HepG2 (cell line): ENCODE data around the gene VPS25. TPM values are rescaled to one million over a fixed set of nuclear protein-coding genes. Genes with fewer than 3 reads are reported as not detected.

Experiments
- CREM ChIP-seq, 2 experiments: sonication (generic) in 1 of 2; formaldehyde crosslinking in 1 of 2; IDR thresholded peaks; 2 replicates each; pipeline versions ENCODE4 v1.4.0 to v1.6.1; 2016 to 2020; ENCODE audit warnings: antibody characterized with exemption in 1 of 2, mild to moderate bottlenecking in 1 of 2, missing genetic modification reagents in 1 of 2
- EP300 ChIP-seq, 3 experiments: sonication (generic) in 1 of 3; formaldehyde crosslinking in 1 of 3; IDR thresholded peaks; 2 replicates each; pipeline versions ENCODE4 v1.5.1 to v1.6.1; 2011 to 2020; ENCODE audit warnings: low read depth in 2 of 3, low read length in 2 of 3, borderline replicate concordance in 1 of 3, improper control_type of control experiment in 1 of 3, mild to moderate bottlenecking in 1 of 3, missing genetic modification reagents in 1 of 3, moderate library complexity in 1 of 3
- HDAC6 ChIP-seq: fragments of 200-600 bp; sonication (generic); IDR thresholded peaks from 2 replicates; pipeline ENCODE4 v1.7.0; 2017; ENCODE audit warnings: mild to moderate bottlenecking, antibody characterized with exemption, low read length, low read depth
- IKZF1 ChIP-seq: fragments of 450-650 bp; IDR thresholded peaks from 2 replicates; pipeline ENCODE4 v1.7.1; 2016
- RFX1 ChIP-seq: fragments of 450-650 bp; IDR thresholded peaks from 2 replicates; pipeline ENCODE4 v1.6.1; 2017
- ZNF263 ChIP-seq: sonication (generic); formaldehyde crosslinking; IDR thresholded peaks from 2 replicates; pipeline ENCODE4 v1.4.0; 2020; ENCODE audit warnings: missing genetic modification reagents
- ZNF557 ChIP-seq: sonication (generic); formaldehyde crosslinking; IDR thresholded peaks from 2 replicates; pipeline ENCODE4 v1.4.0; 2020; ENCODE audit warnings: missing genetic modification reagents
- ZNF850 ChIP-seq: sonication (generic); formaldehyde crosslinking; conservative IDR thresholded peaks from 2 replicates; pipeline ENCODE4 v1.9.0; 2021; ENCODE audit warnings: mild to moderate bottlenecking, missing genetic modification reagents
- polyA plus RNA-seq, 8 experiments: library from polyadenylated mRNA; depleted of rRNA in 3 of 8; stranded (reverse) in 7 of 8; unstranded in 1 of 8; fragments of >200 nt; fragmentation: Illumina TruSeq in 4 of 8; extraction: Trizol in 4 of 8; gene quantifications; 2 replicates each; pipeline versions ENCODE4 v1.2.1 to v1.2.3, GENCODE V29; 2011 to 2016; ENCODE audit warnings: low read depth in 4 of 8, missing spikeins in 1 of 8, mixed read lengths in 1 of 8; ENCODE audit not compliant: insufficient read depth in 1 of 8
- total RNA-seq, 5 experiments: library from RNA; depleted of rRNA; stranded (reverse); fragments of >200 nt; fragmentation: Illumina TruSeq; extraction: Trizol; gene quantifications; 2 replicates each; pipeline ENCODE4 v1.2.3, GENCODE V29; 2016; ENCODE audit warnings: low read depth in 1 of 5
- TF ChIP-seq, protein P1 (sequence below): sonication (generic); formaldehyde crosslinking; IDR thresholded peaks from 2 replicates; pipeline ENCODE4 v1.9.0; 2022; ENCODE audit warnings: low read depth, missing genetic modification reagents
- TF ChIP-seq, protein P2 (sequence below): IDR thresholded peaks from 2 replicates; pipeline ENCODE4 v1.6.1; 2018; ENCODE audit warnings: missing genetic modification reagents
- TF ChIP-seq, protein P3 (sequence below): sonication (generic); formaldehyde crosslinking; IDR thresholded peaks from 2 replicates; pipeline ENCODE4 v1.4.0; 2020; ENCODE audit warnings: missing genetic modification reagents
- TF ChIP-seq, protein P4 (sequence below): IDR thresholded peaks from 2 replicates; pipeline ENCODE4 v1.6.1; 2012; ENCODE audit warnings: low read length, improper control_type of control experiment
- TF ChIP-seq, protein P5 (sequence below): sonication (generic); formaldehyde crosslinking; IDR thresholded peaks from 2 replicates; pipeline ENCODE4 v1.4.0; 2020; ENCODE audit warnings: missing genetic modification reagents
- TF ChIP-seq, protein P6 (sequence below): sonication (generic); formaldehyde crosslinking; IDR thresholded peaks from 2 replicates; pipeline ENCODE4 v1.8.1; 2023; ENCODE audit warnings: missing genetic modification reagents, inconsistent platforms, borderline replicate concordance

VPS25 gene
- total and polyA plus RNA-seq, 2 of the 13 experiments (the other 11 are each of a cell fraction or from before 2014, with no cell fraction given) = 161 to 249 TPM

DNA sequence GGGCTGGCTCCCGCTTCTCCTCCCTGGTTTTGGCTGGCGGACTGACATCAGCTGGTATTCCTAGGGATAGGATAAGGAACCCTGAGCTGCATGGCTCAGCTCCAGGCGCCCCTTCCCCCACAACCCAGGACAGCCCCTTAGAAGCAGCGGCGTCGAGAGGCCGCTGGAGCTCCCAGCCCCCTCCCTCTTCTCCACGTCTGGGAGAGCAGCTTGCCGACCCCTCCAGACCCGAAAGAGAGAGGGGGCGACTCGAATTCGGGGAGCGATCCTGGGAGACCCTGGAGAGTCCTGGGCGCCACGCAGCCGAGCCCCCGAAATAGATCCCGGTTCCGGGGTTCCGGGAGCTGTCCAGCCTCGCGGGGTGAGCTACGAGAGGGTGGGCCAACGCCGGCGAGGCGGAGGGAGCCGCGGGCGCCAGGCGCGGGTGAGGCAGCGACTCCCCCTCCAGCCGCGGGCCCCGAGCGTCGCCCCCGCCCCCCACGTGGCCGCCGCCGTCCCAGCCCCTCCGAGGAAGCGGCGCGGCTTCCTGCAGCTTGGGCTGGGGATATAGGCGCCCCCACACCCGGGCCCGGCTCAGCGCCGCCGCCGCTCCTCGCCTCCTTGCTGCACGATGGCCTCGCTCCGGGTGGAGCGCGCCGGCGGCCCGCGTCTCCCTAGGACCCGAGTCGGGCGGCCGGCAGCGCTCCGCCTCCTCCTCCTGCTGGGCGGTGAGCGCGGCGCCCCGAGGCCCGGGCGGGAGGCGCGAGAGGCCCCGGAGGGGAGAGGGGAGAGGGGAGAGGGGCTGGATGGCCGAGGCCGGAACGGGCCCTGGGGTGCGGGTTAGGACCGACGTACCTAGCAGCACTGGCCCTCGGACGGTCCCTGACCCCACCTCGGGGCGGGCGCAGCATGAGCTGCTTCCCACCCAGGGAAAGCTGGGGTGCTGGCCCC, 12.3 kb upstream of the VPS25 start, which contains the start of gene RAMP2 (continued):
- TF ChIP-seq, protein P1, sequence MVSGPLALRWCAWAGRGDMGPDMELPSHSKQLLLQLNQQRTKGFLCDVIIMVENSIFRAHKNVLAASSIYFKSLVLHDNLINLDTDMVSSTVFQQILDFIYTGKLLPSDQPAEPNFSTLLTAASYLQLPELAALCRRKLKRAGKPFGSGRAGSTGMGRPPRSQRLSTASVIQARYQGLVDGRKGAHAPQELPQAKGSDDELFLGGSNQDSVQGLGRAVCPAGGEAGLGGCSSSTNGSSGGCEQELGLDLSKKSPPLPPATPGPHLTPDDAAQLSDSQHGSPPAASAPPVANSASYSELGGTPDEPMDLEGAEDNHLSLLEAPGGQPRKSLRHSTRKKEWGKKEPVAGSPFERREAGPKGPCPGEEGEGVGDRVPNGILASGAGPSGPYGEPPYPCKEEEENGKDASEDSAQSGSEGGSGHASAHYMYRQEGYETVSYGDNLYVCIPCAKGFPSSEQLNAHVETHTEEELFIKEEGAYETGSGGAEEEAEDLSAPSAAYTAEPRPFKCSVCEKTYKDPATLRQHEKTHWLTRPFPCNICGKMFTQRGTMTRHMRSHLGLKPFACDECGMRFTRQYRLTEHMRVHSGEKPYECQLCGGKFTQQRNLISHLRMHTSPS (CRISPR knock-in tag) = peak; percentile 49; the same call in 1 of the 2 replicates
- TF ChIP-seq, protein P2, sequence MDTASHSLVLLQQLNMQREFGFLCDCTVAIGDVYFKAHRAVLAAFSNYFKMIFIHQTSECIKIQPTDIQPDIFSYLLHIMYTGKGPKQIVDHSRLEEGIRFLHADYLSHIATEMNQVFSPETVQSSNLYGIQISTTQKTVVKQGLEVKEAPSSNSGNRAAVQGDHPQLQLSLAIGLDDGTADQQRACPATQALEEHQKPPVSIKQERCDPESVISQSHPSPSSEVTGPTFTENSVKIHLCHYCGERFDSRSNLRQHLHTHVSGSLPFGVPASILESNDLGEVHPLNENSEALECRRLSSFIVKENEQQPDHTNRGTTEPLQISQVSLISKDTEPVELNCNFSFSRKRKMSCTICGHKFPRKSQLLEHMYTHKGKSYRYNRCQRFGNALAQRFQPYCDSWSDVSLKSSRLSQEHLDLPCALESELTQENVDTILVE (CRISPR knock-in tag) = no peak
- TF ChIP-seq IKZF1 (no peak), EP300 (IDR thresholded peaks at IDR 0.05; ENCODE audit: low read depth in 2 of 2, low read length in 2 of 2) (no peak), EP300 (CRISPR knock-in tag; IDR thresholded peaks at IDR 0.05; ENCODE audit: borderline replicate concordance) (no peak), CREM (IDR thresholded peaks at IDR 0.05) (no peak), CREM (CRISPR knock-in tag; IDR thresholded peaks at IDR 0.05) (no peak), ZNF850 (CRISPR knock-in tag) (no peak), ZNF557 (CRISPR knock-in tag) (no peak), RFX1 (no peak), ZNF263 (no peak), HDAC6 (no peak)
- TF ChIP-seq, protein P3, sequence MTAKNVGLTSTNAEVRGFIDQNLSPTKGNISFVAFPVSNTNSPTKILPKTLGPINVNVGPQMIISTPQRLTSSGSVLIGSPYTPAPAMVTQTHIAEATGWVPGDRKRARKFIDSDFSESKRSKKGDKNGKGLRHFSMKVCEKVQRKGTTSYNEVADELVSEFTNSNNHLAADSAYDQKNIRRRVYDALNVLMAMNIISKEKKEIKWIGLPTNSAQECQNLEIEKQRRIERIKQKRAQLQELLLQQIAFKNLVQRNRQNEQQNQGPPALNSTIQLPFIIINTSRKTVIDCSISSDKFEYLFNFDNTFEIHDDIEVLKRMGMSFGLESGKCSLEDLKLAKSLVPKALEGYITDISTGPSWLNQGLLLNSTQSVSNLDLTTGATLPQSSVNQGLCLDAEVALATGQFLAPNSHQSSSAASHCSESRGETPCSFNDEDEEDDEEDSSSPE (CRISPR knock-in tag) = no peak
- TF ChIP-seq, protein P4, sequence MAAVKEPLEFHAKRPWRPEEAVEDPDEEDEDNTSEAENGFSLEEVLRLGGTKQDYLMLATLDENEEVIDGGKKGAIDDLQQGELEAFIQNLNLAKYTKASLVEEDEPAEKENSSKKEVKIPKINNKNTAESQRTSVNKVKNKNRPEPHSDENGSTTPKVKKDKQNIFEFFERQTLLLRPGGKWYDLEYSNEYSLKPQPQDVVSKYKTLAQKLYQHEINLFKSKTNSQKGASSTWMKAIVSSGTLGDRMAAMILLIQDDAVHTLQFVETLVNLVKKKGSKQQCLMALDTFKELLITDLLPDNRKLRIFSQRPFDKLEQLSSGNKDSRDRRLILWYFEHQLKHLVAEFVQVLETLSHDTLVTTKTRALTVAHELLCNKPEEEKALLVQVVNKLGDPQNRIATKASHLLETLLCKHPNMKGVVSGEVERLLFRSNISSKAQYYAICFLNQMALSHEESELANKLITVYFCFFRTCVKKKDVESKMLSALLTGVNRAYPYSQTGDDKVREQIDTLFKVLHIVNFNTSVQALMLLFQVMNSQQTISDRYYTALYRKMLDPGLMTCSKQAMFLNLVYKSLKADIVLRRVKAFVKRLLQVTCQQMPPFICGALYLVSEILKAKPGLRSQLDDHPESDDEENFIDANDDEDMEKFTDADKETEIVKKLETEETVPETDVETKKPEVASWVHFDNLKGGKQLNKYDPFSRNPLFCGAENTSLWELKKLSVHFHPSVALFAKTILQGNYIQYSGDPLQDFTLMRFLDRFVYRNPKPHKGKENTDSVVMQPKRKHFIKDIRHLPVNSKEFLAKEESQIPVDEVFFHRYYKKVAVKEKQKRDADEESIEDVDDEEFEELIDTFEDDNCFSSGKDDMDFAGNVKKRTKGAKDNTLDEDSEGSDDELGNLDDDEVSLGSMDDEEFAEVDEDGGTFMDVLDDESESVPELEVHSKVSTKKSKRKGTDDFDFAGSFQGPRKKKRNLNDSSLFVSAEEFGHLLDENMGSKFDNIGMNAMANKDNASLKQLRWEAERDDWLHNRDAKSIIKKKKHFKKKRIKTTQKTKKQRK = no peak
- TF ChIP-seq, protein P5, sequence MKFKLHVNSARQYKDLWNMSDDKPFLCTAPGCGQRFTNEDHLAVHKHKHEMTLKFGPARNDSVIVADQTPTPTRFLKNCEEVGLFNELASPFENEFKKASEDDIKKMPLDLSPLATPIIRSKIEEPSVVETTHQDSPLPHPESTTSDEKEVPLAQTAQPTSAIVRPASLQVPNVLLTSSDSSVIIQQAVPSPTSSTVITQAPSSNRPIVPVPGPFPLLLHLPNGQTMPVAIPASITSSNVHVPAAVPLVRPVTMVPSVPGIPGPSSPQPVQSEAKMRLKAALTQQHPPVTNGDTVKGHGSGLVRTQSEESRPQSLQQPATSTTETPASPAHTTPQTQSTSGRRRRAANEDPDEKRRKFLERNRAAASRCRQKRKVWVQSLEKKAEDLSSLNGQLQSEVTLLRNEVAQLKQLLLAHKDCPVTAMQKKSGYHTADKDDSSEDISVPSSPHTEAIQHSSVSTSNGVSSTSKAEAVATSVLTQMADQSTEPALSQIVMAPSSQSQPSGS (CRISPR knock-in tag) = no peak
- TF ChIP-seq, protein P6, sequence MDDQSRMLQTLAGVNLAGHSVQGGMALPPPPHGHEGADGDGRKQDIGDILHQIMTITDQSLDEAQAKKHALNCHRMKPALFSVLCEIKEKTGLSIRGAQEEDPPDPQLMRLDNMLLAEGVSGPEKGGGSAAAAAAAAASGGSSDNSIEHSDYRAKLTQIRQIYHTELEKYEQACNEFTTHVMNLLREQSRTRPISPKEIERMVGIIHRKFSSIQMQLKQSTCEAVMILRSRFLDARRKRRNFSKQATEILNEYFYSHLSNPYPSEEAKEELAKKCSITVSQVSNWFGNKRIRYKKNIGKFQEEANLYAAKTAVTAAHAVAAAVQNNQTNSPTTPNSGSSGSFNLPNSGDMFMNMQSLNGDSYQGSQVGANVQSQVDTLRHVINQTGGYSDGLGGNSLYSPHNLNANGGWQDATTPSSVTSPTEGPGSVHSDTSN = no peak
